Suprapubic skin (tissue), 4 donors: ENCODE measurements around the gene LGI1. TPM values are rescaled to one million over a fixed set of nuclear protein-coding genes. Genes with fewer than 3 reads are reported as not detected.

Experiments used
- DNase-seq, 2 donors: peaks; one replicate each; pipeline ENCODE4 v3.0.0-alpha.2; 2019; ENCODE audit warnings: low spot score in 2 of 2
- H3K27ac ChIP-seq: fragments of 200-600 bp; sonication (generic); one replicate; pipeline ENCODE4 v1.5.1; 2019
- H3K27me3 ChIP-seq: fragments of 200-600 bp; sonication (generic); one replicate; pipeline ENCODE4 v1.5.1; 2019
- H3K36me3 ChIP-seq: fragments of 200-600 bp; sonication (generic); one replicate; pipeline ENCODE4 v1.5.1; 2019
- H3K4me1 ChIP-seq: fragments of 200-600 bp; sonication (generic); one replicate; pipeline ENCODE4 v1.5.1; 2019
- H3K4me3 ChIP-seq: fragments of 200-600 bp; sonication (generic); one replicate; pipeline ENCODE4 v1.5.1; 2019; ENCODE audit warnings: mild to moderate bottlenecking
- H3K9me3 ChIP-seq: fragments of 200-600 bp; sonication (generic); one replicate; pipeline ENCODE4 v1.5.1; 2019
- EP300 ChIP-seq: sonication (generic); formaldehyde crosslinking; IDR thresholded peaks from one replicate; pipeline ENCODE4 v1.6.1; 2017; ENCODE audit warnings: antibody characterized with exemption
- POLR2A ChIP-seq, 2 donors: fragments of 450-650 bp; IDR thresholded peaks; one replicate each; pipeline ENCODE4 v1.6.1; 2017; ENCODE audit warnings: antibody characterized with exemption in 2 of 2, mild to moderate bottlenecking in 2 of 2, moderate library complexity in 2 of 2
- POLR2AphosphoS5 ChIP-seq, 3 donors: sonication (generic); formaldehyde crosslinking; IDR thresholded peaks; one replicate each; pipeline ENCODE4 v1.6.1; 2017; ENCODE audit warnings: antibody characterized with exemption in 3 of 3
- WGBS: methylation state at CpG from one replicate; pipeline ENCODE4 v1.1.5; 2018; 5-methylcytosine and 5-hydroxymethylcytosine counted together
- total RNA-seq, 4 donors: library from RNA; depleted of rRNA; stranded (reverse); fragments of >200 nt; gene quantifications; one replicate each; pipeline ENCODE4 v1.1.0, GENCODE V29; 2016
- TF ChIP-seq, protein P1 (sequence below), 2 donors: fragments of 200-600 bp in 1 of 2; fragments of 450-650 bp in 1 of 2; sonication (generic) in 1 of 2; IDR thresholded peaks; one replicate each; pipeline ENCODE4 v1.5.1; 2016 to 2019; ENCODE audit warnings: antibody characterized with exemption in 2 of 2, mild to moderate bottlenecking in 1 of 2, moderate library complexity in 1 of 2

The LGI1 gene
- total RNA-seq, 4 donors from 2014 or later, result not detected

DNA sequence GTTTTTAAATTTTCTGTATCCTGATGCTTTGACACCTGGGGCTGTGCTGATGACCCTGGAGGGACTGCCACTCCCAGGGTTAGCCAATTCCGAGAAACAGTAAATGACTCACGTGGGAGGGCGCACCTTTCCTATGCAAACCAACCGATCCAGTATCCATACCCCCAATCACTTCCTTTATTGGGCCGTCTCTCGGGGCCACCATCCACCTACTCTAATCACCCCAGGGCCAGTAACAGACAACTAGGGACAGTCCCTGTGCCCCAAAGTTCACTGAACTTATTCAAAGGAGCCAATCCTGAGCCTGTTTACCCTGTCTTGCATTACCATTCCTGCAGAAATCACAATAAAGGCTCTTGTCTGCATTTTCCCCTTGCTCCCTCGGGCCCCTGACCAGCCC is 6.6 kb upstream of the LGI1 start:
- H3K9me3 ChIP-seq, result no peaks in the 10 kb centered on the region
- H3K27me3 ChIP-seq, result no peaks in the 10 kb centered on the region
- H3K36me3 ChIP-seq, result no peaks in the 10 kb centered on the region
- no peak overlapping the region for H3K4me3 ChIP-seq
- DNase-seq, result no peak
- TF ChIP-seq EP300 (no peak), POLR2A (IDR thresholded peaks at IDR 0.05) (no peak), POLR2AphosphoS5 (IDR thresholded peaks at IDR 0.05) (no peak)
- TF ChIP-seq, protein P1, sequence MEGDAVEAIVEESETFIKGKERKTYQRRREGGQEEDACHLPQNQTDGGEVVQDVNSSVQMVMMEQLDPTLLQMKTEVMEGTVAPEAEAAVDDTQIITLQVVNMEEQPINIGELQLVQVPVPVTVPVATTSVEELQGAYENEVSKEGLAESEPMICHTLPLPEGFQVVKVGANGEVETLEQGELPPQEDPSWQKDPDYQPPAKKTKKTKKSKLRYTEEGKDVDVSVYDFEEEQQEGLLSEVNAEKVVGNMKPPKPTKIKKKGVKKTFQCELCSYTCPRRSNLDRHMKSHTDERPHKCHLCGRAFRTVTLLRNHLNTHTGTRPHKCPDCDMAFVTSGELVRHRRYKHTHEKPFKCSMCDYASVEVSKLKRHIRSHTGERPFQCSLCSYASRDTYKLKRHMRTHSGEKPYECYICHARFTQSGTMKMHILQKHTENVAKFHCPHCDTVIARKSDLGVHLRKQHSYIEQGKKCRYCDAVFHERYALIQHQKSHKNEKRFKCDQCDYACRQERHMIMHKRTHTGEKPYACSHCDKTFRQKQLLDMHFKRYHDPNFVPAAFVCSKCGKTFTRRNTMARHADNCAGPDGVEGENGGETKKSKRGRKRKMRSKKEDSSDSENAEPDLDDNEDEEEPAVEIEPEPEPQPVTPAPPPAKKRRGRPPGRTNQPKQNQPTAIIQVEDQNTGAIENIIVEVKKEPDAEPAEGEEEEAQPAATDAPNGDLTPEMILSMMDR (IDR thresholded peaks at IDR 0.05), result no peak
- H3K27ac ChIP-seq, result no peak overlapping the region
- H3K4me1 ChIP-seq, result peaks cover 14% of the 10 kb centered on the region
- 54% methylated on average over 6 of the region's 7 CpGs for WGBS

DNA sequence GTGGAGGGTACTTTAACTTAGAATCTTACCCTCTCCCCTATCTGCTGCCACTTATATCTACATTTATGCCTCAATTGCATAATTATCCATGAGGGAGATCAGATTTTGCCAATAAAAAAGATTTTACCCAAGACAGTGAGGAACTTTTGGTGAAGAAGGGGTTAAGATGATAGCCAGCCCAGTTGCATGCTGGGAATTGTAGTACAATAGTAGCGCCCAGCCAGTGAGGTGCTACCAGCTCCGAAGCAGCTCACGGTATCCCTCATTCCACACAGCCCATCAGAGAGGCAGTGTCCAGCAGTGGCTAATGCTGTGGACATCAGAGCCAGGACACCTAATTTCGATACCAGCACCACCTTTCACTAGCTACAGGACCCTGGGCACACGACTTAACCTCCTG is 5.9 kb upstream of the LGI1 start:
- no peaks in the 10 kb centered on the region for H3K27me3 ChIP-seq
- H3K4me3 ChIP-seq, result peak overlapping the region; percentile 29
- no peaks in the 10 kb centered on the region for H3K36me3 ChIP-seq
- TF ChIP-seq POLR2AphosphoS5 (IDR thresholded peaks at IDR 0.05) (no peak), EP300 (no peak), POLR2A (IDR thresholded peaks at IDR 0.05) (no peak)
- TF ChIP-seq, protein P1 (IDR thresholded peaks at IDR 0.05), result no peak
- DNase-seq, result no peak
- H3K9me3 ChIP-seq, result no peaks in the 10 kb centered on the region
- H3K4me1 ChIP-seq, result peaks cover 10% of the 10 kb centered on the region
- 9% methylated on average over 5 of the region's 5 CpGs for WGBS
- peak overlapping the region; percentile 8 for H3K27ac ChIP-seq

- no peak overlapping the region for H3K4me3 ChIP-seq
- H3K27me3 ChIP-seq, result no peaks in the 10 kb centered on the region
- peak overlapping the region; percentile 27 for H3K27ac ChIP-seq
- peaks cover 19% of the 10 kb centered on the region for H3K4me1 ChIP-seq
- H3K9me3 ChIP-seq, result no peaks in the 10 kb centered on the region
- no peak for DNase-seq
- H3K36me3 ChIP-seq, result no peaks in the 10 kb centered on the region
- TF ChIP-seq EP300 (no peak), POLR2A (IDR thresholded peaks at IDR 0.05) (no peak), POLR2AphosphoS5 (IDR thresholded peaks at IDR 0.05) (no peak)
- TF ChIP-seq, protein P1 (IDR thresholded peaks at IDR 0.05), result no peak
Observed at GRCh38 chr10:93752761-93753160, 5.0 kb upstream of the LGI1 start.

DNA sequence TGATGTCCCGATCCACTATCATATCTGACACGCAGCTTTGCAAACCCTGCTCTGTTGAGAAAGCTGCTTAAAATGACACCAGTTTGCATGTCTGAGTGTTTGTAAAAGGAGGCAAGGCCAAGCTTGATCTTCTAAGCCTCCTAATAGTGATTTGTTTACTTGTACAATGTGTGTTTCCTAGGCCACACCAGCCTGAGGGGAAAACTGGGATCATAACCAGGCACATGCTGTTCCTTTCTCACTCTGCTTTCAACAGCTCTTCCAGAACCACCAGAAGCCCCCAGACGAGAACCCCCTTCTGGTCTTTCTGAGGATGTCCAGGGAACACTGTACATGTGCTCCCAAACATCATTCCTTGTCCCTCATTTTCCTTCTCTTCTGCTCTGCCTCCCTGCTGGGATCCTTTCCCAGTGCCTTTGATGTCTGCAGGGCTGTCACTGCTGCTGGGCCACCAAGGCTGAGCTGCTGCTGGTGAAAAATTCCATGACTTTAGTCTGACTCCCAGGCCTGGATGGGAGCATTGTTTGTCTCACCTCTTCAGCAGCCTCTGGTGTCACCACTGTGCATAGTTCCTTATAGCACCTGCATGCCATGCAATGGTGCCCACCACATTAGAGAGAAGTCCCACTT is 4.0 kb upstream of the LGI1 start:
- TF ChIP-seq POLR2AphosphoS5 (IDR thresholded peaks at IDR 0.05), result no peak
- TF ChIP-seq, protein P1 (IDR thresholded peaks at IDR 0.05), result no peak
- TF ChIP-seq EP300, result no peak
- TF ChIP-seq POLR2A (IDR thresholded peaks at IDR 0.05), result no peak
- Histone ChIP-seq H3K4me3 (no peak overlapping the region), H3K36me3 (no peaks in the 10 kb centered on the region), H3K9me3 (no peaks in the 10 kb centered on the region), H3K27ac (peak overlapping the region; percentile 27), H3K27me3 (no peaks in the 10 kb centered on the region), H3K4me1 (peaks cover 25% of the 10 kb centered on the region)
- no peak for DNase-seq
- WGBS, result 52% methylated on average over 3 of the region's 3 CpGs

- TF ChIP-seq EP300, result no peak
- H3K9me3 ChIP-seq, result no peaks in the 10 kb centered on the region
- H3K4me3 ChIP-seq, result no peak overlapping the region
- DNase-seq, result no peak
- peaks cover 25% of the 10 kb centered on the region for H3K4me1 ChIP-seq
- H3K36me3 ChIP-seq, result no peaks in the 10 kb centered on the region
- H3K27me3 ChIP-seq, result no peaks in the 10 kb centered on the region
- WGBS, result 84% methylated on average over 3 of the region's 3 CpGs
- H3K27ac ChIP-seq, result no peak overlapping the region
Observed at GRCh38 chr10:93754761-93755160, 3.0 kb upstream of the LGI1 start.
